Keratinocyte (primary cell): ENCODE results near the gene CCSER1. TPM values are rescaled to one million over a fixed set of nuclear protein-coding genes. Genes with fewer than 3 reads are reported as not detected.

ENCODE experiments used
- DNase-seq: peaks from one replicate; pipeline ENCODE4 v3.0.0-alpha.2; 2011; ENCODE audit warnings: low read depth, missing footprints, low spot score
- FAIRE-seq: peaks from 2 replicates; lab custom pipeline; 2011; peaks lifted over from hg19 to GRCh38; lab: Jason Lieb, UNC
- H2AFZ ChIP-seq: 2 replicates; pipeline ENCODE4 v1.6.0; 2012; ENCODE audit warnings: low read length, control low read depth, inconsistent platforms; ENCODE audit not compliant: control insufficient read depth
- H3K27ac ChIP-seq: 2 replicates; pipeline ENCODE4 v1.5.1; 2011; ENCODE audit warnings: low read length; ENCODE audit not compliant: control insufficient read depth, insufficient read depth
- H3K27me3 ChIP-seq: 3 replicates; pipeline ENCODE4 v1.6.0; 2011; ENCODE audit warnings: low read length; ENCODE audit not compliant: control insufficient read depth, insufficient read depth; ENCODE audit errors: extremely low read depth
- H3K36me3 ChIP-seq, 2 experiments: 2 replicates in 1 of 2; 3 replicates in 1 of 2; pipeline ENCODE4 v1.5.1; 2011; ENCODE audit warnings: low read length in 2 of 2, mild to moderate bottlenecking in 1 of 2; ENCODE audit not compliant: control insufficient read depth in 2 of 2, insufficient read depth in 2 of 2; ENCODE audit errors: extremely low read depth in 1 of 2
- H3K4me1 ChIP-seq: 3 replicates; pipeline ENCODE4 v1.5.1; 2011; ENCODE audit warnings: low read length; ENCODE audit not compliant: control insufficient read depth, insufficient read depth; ENCODE audit errors: extremely low read depth
- H3K4me2 ChIP-seq: 3 replicates; pipeline ENCODE4 v1.6.0; 2011; ENCODE audit warnings: low read depth, low read length; ENCODE audit not compliant: control insufficient read depth, insufficient read depth; ENCODE audit errors: extremely low read depth
- H3K4me3 ChIP-seq, 3 experiments: fragments of 200-600 bp in 1 of 3; sonication (generic) in 1 of 3; 2 replicates in 2 of 3; 3 replicates in 1 of 3; pipeline ENCODE4 v1.5.1; 2011 to 2016; ENCODE audit warnings: low read length in 3 of 3, mild to moderate bottlenecking in 3 of 3, control low read depth in 2 of 3, inconsistent platforms in 1 of 3, low read depth in 1 of 3, mixed read lengths in 1 of 3, mixed run types in 1 of 3, moderate library complexity in 1 of 3; ENCODE audit not compliant: control insufficient read depth in 2 of 3, insufficient read depth in 2 of 3; ENCODE audit errors: extremely low read depth in 1 of 3
- H3K79me2 ChIP-seq: 2 replicates; pipeline ENCODE4 v1.6.0; 2012; ENCODE audit warnings: low read length; ENCODE audit not compliant: control insufficient read depth, insufficient read depth
- H3K9ac ChIP-seq: 3 replicates; pipeline ENCODE4 v1.6.0; 2011; ENCODE audit warnings: low read length; ENCODE audit not compliant: control insufficient read depth, insufficient read depth; ENCODE audit errors: extremely low read depth
- H3K9me1 ChIP-seq: 3 replicates; pipeline ENCODE4 v1.6.0; 2011; ENCODE audit warnings: low read length; ENCODE audit not compliant: control insufficient read depth, insufficient read depth; ENCODE audit errors: extremely low read depth
- H3K9me3 ChIP-seq: 2 replicates; pipeline ENCODE4 v1.5.1; 2012; ENCODE audit warnings: low read depth, low read length; ENCODE audit not compliant: control insufficient read depth
- H4K20me1 ChIP-seq: 3 replicates; pipeline ENCODE4 v1.6.0; 2011; ENCODE audit warnings: low read length; ENCODE audit not compliant: control insufficient read depth, insufficient read depth; ENCODE audit errors: extremely low read depth
- CTCF ChIP-seq, 3 experiments: IDR thresholded peaks in 1 of 3; conservative IDR thresholded peaks in 1 of 3; optimal IDR thresholded peaks in 1 of 3; 2 replicates in 2 of 3; 3 replicates in 1 of 3; pipeline versions ENCODE3 to v1.5.1; 2011; ENCODE audit warnings: low read length in 3 of 3, mild to moderate bottlenecking in 3 of 3, moderate library complexity in 2 of 3, control low read depth in 1 of 3, inconsistent platforms in 1 of 3; ENCODE audit not compliant: insufficient read depth in 2 of 3; ENCODE audit errors: extremely low read depth in 1 of 3
- EZH2 ChIP-seq: IDR thresholded peaks from one replicate; pipeline ENCODE4 v1.6.1; 2012; ENCODE audit warnings: inconsistent platforms, mild to moderate bottlenecking, low read length, moderate library complexity
- dilution Hi-C: fragments of 300-500 bp; cut with MboI; formaldehyde crosslinking; loops from one replicate; pipeline ENCODE4 v1.7.0; 2020; ENCODE audit warnings: low sequenced_read_pairs; ENCODE audit not compliant: extremely low pct_ligation_motif_present
- polyA plus RNA-seq, 5 experiments: library from polyadenylated mRNA; depleted of rRNA in 3 of 5; stranded (reverse) in 3 of 5; stranded (forward) in 1 of 5; unstranded in 1 of 5; fragments of >200 nt; gene quantifications; 1 replicate in 1 of 5; 2 replicates in 3 of 5; 3 replicates in 1 of 5; pipeline versions ENCODE4 v1.2.1 to v1.2.3, GENCODE V29; 2011 to 2012; ENCODE audit warnings: missing spikeins in 2 of 5, low read depth in 1 of 5, low replicate concordance in 1 of 5

CCSER1 gene
- polyA plus RNA-seq, 1 donor (not counting 4 experiments of a cell fraction or from before 2014, with no cell fraction given), result 1.2 TPM

GRCh38 chr4:90082449-90082848, 44.7 kb upstream of the CCSER1 start:
- Histone ChIP-seq H2AFZ (no peak overlapping the region), H3K9me3 (no peaks in the 10 kb centered on the region), H3K79me2 (no peaks in the 10 kb centered on the region), H3K4me2 (no peak overlapping the region), H3K27me3 (no peaks in the 10 kb centered on the region), H3K9ac (no peak overlapping the region), H3K36me3 (no peaks in the 10 kb centered on the region), H3K9me1 (no peaks in the 10 kb centered on the region), H4K20me1 (no peaks in the 10 kb centered on the region), H3K4me1 (peaks cover 7% of the 10 kb centered on the region), H3K27ac (no peak overlapping the region), H3K4me3 (no peak overlapping the region)
- DNase-seq, result no peak
- TF ChIP-seq CTCF (optimal IDR thresholded peaks at IDR 0.05 in 1 of 3, IDR thresholded peaks at IDR 0.05 in 1 of 3, conservative IDR thresholded peaks at IDR 0.05 in 1 of 3; ENCODE audit: extremely low read depth in 1 of 3, insufficient read depth in 2 of 3, low read length in 3 of 3) (no peak), EZH2 (no peak)
- dilution Hi-C loops, result no loop called here
- no peak for FAIRE-seq

- no peak overlapping the region for H3K27ac ChIP-seq
- no peak overlapping the region for H3K9ac ChIP-seq
- no peak for TF ChIP-seq CTCF (optimal IDR thresholded peaks at IDR 0.05 in 1 of 3, IDR thresholded peaks at IDR 0.05 in 1 of 3, conservative IDR thresholded peaks at IDR 0.05 in 1 of 3; ENCODE audit: extremely low read depth in 1 of 3, insufficient read depth in 2 of 3, low read length in 3 of 3)
- H3K9me3 ChIP-seq, result no peaks in the 10 kb centered on the region
- no peaks in the 10 kb centered on the region for H3K79me2 ChIP-seq
- H3K9me1 ChIP-seq, result no peaks in the 10 kb centered on the region
- H3K4me1 ChIP-seq, result no peaks in the 10 kb centered on the region
- no peak overlapping the region for H3K4me3 ChIP-seq
- H4K20me1 ChIP-seq, result no peaks in the 10 kb centered on the region
- dilution Hi-C loops, result no loop called here
- H3K4me2 ChIP-seq, result no peak overlapping the region
- H2AFZ ChIP-seq, result no peak overlapping the region
- no peak for FAIRE-seq
- no peaks in the 10 kb centered on the region for H3K36me3 ChIP-seq
- DNase-seq, result no peak
- H3K27me3 ChIP-seq, result no peaks in the 10 kb centered on the region
Measured at GRCh38 chr4:90084277-90084966, 42.8 kb upstream of the CCSER1 start.
